NB4 (cell line): ENCODE results near the gene SYT2.

ENCODE experiments used
- MAX ChIP-seq: IDR thresholded peaks from 2 replicates; pipeline ENCODE4 v1.6.1; 2011; ENCODE audit warnings: low read depth, low read length
- POLR2A ChIP-seq: IDR thresholded peaks from 2 replicates; pipeline ENCODE4 v1.6.1; 2011; ENCODE audit warnings: mild to moderate bottlenecking; ENCODE audit not compliant: insufficient read length; ENCODE audit errors: extremely low read depth
- TF ChIP-seq, protein P1 (sequence below): IDR thresholded peaks from one replicate; pipeline ENCODE4 v1.5.1; 2012; ENCODE audit warnings: low read depth, low read length

DNA sequence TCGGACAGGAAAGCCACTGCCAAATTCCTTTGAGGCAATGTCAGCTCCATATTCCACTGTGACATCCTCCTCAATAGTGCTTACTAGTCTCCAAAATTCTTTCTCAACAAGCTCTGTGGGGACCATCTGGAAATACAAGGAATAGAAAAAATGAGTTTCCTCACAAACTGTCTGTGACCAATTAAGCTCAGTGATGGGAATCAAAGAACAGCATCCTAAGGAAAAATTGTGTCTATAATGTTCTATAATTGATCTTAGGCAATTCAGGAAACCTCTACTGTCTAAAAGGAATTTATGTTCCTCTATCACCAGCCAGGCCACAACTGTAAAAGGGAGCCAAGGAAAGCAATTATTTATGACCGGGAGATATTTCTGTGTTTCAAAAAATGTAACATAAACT lies 46.1 kb upstream of the SYT2 start:
- TF ChIP-seq, protein P1, sequence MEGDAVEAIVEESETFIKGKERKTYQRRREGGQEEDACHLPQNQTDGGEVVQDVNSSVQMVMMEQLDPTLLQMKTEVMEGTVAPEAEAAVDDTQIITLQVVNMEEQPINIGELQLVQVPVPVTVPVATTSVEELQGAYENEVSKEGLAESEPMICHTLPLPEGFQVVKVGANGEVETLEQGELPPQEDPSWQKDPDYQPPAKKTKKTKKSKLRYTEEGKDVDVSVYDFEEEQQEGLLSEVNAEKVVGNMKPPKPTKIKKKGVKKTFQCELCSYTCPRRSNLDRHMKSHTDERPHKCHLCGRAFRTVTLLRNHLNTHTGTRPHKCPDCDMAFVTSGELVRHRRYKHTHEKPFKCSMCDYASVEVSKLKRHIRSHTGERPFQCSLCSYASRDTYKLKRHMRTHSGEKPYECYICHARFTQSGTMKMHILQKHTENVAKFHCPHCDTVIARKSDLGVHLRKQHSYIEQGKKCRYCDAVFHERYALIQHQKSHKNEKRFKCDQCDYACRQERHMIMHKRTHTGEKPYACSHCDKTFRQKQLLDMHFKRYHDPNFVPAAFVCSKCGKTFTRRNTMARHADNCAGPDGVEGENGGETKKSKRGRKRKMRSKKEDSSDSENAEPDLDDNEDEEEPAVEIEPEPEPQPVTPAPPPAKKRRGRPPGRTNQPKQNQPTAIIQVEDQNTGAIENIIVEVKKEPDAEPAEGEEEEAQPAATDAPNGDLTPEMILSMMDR = no peak
- TF ChIP-seq POLR2A (no peak), MAX (no peak)
